DND-41 (cell line): ENCODE measurements around the gene CFAP299.

Experiments used
- ATAC-seq: fragments of 200-7000 bp; cut with Tn5 transposase; 3 replicates; pipeline ENCODE4 v1.9.1; 2021; ENCODE audit warnings: low read depth; ENCODE audit not compliant: insufficient read depth
- DNase-seq: peaks from one replicate; pipeline ENCODE4 v3.0.0-alpha.2; 2020
- H2AFZ ChIP-seq: 2 replicates; pipeline ENCODE4 v1.6.0; 2012; ENCODE audit warnings: low read depth, low read length
- H3K27ac ChIP-seq: 2 replicates; pipeline ENCODE4 v1.5.1; 2012; ENCODE audit warnings: low read length, inconsistent platforms
- H3K27me3 ChIP-seq: fragments of 200-600 bp; sonication (generic); 2 replicates; pipeline ENCODE4 v1.6.0; 2012; ENCODE audit warnings: low read length, mild to moderate bottlenecking, inconsistent platforms; ENCODE audit not compliant: insufficient read depth, poor library complexity
- H3K36me3 ChIP-seq: 2 replicates; pipeline ENCODE4 v1.5.1; 2012; ENCODE audit warnings: low read length, inconsistent platforms; ENCODE audit not compliant: insufficient read depth
- H3K4me1 ChIP-seq: 2 replicates; pipeline ENCODE4 v1.5.1; 2012; ENCODE audit warnings: mild to moderate bottlenecking, low read length; ENCODE audit not compliant: insufficient read depth
- H3K4me2 ChIP-seq: 2 replicates; pipeline ENCODE4 v1.6.0; 2012; ENCODE audit warnings: mild to moderate bottlenecking, moderate library complexity, low read length, inconsistent platforms; ENCODE audit not compliant: insufficient read depth
- H3K4me3 ChIP-seq, 2 experiments: fragments of 200-600 bp in 1 of 2; shearing (Covaris generic) in 1 of 2; 2 replicates each; pipeline ENCODE4 v1.5.1; 2012 to 2016; ENCODE audit warnings: inconsistent platforms in 2 of 2, low read length in 2 of 2, mild to moderate bottlenecking in 2 of 2, low read depth in 1 of 2, moderate library complexity in 1 of 2
- H3K79me2 ChIP-seq: 2 replicates; pipeline ENCODE4 v1.6.0; 2012; ENCODE audit warnings: low read length, inconsistent platforms; ENCODE audit not compliant: insufficient read depth
- H3K9ac ChIP-seq: 2 replicates; pipeline ENCODE4 v1.6.0; 2012; ENCODE audit warnings: low read depth, mild to moderate bottlenecking, inconsistent platforms, low read length, moderate library complexity
- H3K9me3 ChIP-seq: 2 replicates; pipeline ENCODE4 v1.5.1; 2012; ENCODE audit warnings: low read length, moderate library complexity, mild to moderate bottlenecking, inconsistent platforms; ENCODE audit not compliant: insufficient read depth, severe bottlenecking
- H4K20me1 ChIP-seq: 2 replicates; pipeline ENCODE4 v1.6.0; 2012; ENCODE audit warnings: low read length; ENCODE audit not compliant: insufficient read depth
- EZH2 ChIP-seq: IDR thresholded peaks from 3 replicates; pipeline ENCODE4 v1.6.1; 2012; ENCODE audit warnings: borderline replicate concordance, low read depth, mild to moderate bottlenecking, moderate library complexity, low read length, inconsistent platforms; ENCODE audit not compliant: severe bottlenecking
- TF ChIP-seq, protein P1 (sequence below): IDR thresholded peaks from 2 replicates; pipeline ENCODE4 v1.5.1; 2012; ENCODE audit warnings: borderline replicate concordance, low read length, moderate library complexity, mild to moderate bottlenecking; ENCODE audit not compliant: poor library complexity, severe bottlenecking; ENCODE audit errors: extremely low read depth

CFAP299 gene

DNA sequence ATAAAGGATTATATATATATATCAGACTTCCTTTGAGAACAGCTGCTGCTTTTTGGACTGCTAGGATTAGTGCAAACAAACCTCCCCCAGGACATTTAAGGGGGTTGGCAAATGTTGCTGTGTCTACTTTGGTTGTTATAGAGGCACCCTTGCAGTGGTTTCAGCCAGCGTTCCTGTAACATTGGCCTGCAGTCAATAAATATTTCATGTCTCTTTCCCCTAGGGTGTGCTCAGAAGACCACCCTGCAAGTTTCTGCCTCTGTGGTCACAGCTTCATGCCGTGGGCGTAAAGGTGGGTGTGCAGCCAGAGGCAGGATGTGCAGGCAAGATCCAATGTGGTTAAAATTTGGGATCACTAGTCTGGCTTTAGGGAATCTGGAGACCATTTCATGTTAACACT is 40.2 kb upstream of the CFAP299 start:
- DNase-seq: no peak
- H3K4me2 ChIP-seq: no peak overlapping the region

GRCh38 chr4:80295826-80296225 is 39.7 kb upstream of the CFAP299 start:
- H3K4me3 ChIP-seq: no peak overlapping the region
- H3K27me3 ChIP-seq: no peaks in the 10 kb centered on the region
- H4K20me1 ChIP-seq: no peaks in the 10 kb centered on the region
- H3K36me3 ChIP-seq: no peaks in the 10 kb centered on the region
- H3K4me1 ChIP-seq: no peaks in the 10 kb centered on the region
- no peak overlapping the region for H2AFZ ChIP-seq
- no peaks in the 10 kb centered on the region for H3K79me2 ChIP-seq
- no peak for ATAC-seq
- no peaks in the 10 kb centered on the region for H3K9me3 ChIP-seq
- no peak overlapping the region for H3K9ac ChIP-seq
- no peak for DNase-seq
- no peak overlapping the region for H3K27ac ChIP-seq
- no peak overlapping the region for H3K4me2 ChIP-seq
- TF ChIP-seq, protein P1, sequence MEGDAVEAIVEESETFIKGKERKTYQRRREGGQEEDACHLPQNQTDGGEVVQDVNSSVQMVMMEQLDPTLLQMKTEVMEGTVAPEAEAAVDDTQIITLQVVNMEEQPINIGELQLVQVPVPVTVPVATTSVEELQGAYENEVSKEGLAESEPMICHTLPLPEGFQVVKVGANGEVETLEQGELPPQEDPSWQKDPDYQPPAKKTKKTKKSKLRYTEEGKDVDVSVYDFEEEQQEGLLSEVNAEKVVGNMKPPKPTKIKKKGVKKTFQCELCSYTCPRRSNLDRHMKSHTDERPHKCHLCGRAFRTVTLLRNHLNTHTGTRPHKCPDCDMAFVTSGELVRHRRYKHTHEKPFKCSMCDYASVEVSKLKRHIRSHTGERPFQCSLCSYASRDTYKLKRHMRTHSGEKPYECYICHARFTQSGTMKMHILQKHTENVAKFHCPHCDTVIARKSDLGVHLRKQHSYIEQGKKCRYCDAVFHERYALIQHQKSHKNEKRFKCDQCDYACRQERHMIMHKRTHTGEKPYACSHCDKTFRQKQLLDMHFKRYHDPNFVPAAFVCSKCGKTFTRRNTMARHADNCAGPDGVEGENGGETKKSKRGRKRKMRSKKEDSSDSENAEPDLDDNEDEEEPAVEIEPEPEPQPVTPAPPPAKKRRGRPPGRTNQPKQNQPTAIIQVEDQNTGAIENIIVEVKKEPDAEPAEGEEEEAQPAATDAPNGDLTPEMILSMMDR: no peak
- no peak for TF ChIP-seq EZH2

More for the DNA sequence above, 40.2 kb upstream of the CFAP299 start:
- H4K20me1 ChIP-seq: no peaks in the 10 kb centered on the region
- no peaks in the 10 kb centered on the region for H3K79me2 ChIP-seq
- no peak overlapping the region for H3K4me3 ChIP-seq
- H3K9me3 ChIP-seq: no peaks in the 10 kb centered on the region
- no peak for ATAC-seq
- H3K9ac ChIP-seq: no peak overlapping the region
- no peak overlapping the region for H2AFZ ChIP-seq
- H3K4me1 ChIP-seq: no peaks in the 10 kb centered on the region
- TF ChIP-seq, protein P1: no peak
- no peak for TF ChIP-seq EZH2
- H3K27ac ChIP-seq: no peak overlapping the region
- H3K27me3 ChIP-seq: no peaks in the 10 kb centered on the region
- no peaks in the 10 kb centered on the region for H3K36me3 ChIP-seq

GRCh38 chr4:80301884-80302283 is 33.6 kb upstream of the CFAP299 start:
- no peak overlapping the region for H3K27ac ChIP-seq
- H3K9me3 ChIP-seq: no peaks in the 10 kb centered on the region
- no peaks in the 10 kb centered on the region for H3K36me3 ChIP-seq
- no peak overlapping the region for H3K4me2 ChIP-seq
- H3K9ac ChIP-seq: no peak overlapping the region
- H3K27me3 ChIP-seq: peaks cover 7% of the 10 kb centered on the region
- no peak overlapping the region for H2AFZ ChIP-seq
- H4K20me1 ChIP-seq: no peaks in the 10 kb centered on the region
- no peak for ATAC-seq
- TF ChIP-seq EZH2: no peak
- TF ChIP-seq, protein P1: no peak
- H3K4me1 ChIP-seq: no peaks in the 10 kb centered on the region
- DNase-seq: no peak
- no peak overlapping the region for H3K4me3 ChIP-seq
- H3K79me2 ChIP-seq: no peaks in the 10 kb centered on the region

GRCh38 chr4:80302616-80303223 is 32.8 kb upstream of the CFAP299 start:
- TF ChIP-seq EZH2: no peak
- TF ChIP-seq, protein P1: no peak
- no peaks in the 10 kb centered on the region for H3K36me3 ChIP-seq
- H3K4me2 ChIP-seq: no peak overlapping the region
- DNase-seq (no peak), ATAC-seq (no peak)
- no peaks in the 10 kb centered on the region for H3K9me3 ChIP-seq
- H3K79me2 ChIP-seq: no peaks in the 10 kb centered on the region
- no peak overlapping the region for H3K4me3 ChIP-seq
- H2AFZ ChIP-seq: no peak overlapping the region
- H4K20me1 ChIP-seq: no peaks in the 10 kb centered on the region
- no peak overlapping the region for H3K27ac ChIP-seq
- no peak overlapping the region for H3K9ac ChIP-seq
- H3K27me3 ChIP-seq: peaks cover 14% of the 10 kb centered on the region
- no peaks in the 10 kb centered on the region for H3K4me1 ChIP-seq
